NCI-H2081 (cell line): ENCODE data around the gene HMOX2.

Experiments used
- DNase-seq, 2 experiments: peaks; one replicate each; lab custom pipeline; 2025; lab: John Stamatoyannopoulos, UW

The HMOX2 gene

DNA sequence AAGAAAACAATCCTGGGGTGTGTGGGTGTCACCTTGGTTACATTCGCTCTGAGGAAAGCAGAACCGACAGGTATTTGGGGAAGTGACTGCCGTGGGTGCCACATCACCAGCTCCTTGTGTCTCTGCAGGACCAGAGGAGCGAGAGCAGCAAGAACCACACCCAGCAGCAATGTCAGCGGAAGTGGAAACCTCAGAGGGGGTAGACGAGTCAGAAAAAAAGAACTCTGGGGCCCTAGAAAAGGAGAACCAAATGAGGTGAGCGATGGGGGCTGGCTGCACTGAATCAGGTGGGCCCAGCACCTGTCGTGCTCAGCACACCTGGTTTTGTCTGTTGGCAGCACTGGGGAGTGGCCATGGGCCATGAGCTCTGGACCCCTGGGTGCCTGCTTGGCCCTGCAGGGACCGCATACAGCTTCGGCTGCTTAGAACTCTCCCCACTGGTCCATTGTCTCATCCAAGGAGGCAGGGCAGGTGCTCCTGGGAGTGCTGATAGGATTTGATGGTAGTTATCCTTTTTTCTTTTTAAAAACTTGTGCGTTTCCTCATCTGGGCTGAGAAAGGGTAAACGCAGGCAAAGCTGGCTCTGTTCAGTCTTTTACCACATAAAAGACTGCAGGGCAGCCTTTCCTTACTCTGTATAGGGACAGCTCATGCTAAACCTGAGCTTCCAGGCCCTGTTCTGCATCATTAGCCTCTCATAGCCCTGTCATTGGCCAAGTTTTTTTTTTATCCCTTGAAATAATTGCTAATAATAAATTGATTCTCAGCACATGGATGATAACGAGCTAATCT is 29.4 kb downstream of the HMOX2 start:
- no peak for DNase-seq

DNA sequence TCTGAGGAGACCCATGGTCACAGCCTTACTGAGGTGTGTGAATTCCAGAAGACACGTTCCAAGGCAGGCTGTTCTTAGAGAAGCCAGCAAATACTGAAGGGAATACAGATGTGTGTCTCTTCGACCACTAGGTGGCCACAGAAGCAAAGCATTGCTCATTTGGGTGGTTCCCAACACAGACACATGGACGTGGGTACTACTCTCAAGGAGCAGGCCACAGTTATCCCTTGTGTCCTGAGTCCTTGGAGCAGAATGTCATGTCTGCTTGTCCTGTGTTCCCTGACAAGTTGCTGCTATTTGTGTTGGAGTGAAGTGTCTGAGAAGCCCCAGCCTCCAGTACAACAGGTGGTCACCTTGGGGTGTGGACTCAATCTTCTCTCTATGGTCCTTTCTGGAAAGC is 30.3 kb downstream of the HMOX2 start:
- DNase-seq, result peak; percentile 50 to 68

DNA sequence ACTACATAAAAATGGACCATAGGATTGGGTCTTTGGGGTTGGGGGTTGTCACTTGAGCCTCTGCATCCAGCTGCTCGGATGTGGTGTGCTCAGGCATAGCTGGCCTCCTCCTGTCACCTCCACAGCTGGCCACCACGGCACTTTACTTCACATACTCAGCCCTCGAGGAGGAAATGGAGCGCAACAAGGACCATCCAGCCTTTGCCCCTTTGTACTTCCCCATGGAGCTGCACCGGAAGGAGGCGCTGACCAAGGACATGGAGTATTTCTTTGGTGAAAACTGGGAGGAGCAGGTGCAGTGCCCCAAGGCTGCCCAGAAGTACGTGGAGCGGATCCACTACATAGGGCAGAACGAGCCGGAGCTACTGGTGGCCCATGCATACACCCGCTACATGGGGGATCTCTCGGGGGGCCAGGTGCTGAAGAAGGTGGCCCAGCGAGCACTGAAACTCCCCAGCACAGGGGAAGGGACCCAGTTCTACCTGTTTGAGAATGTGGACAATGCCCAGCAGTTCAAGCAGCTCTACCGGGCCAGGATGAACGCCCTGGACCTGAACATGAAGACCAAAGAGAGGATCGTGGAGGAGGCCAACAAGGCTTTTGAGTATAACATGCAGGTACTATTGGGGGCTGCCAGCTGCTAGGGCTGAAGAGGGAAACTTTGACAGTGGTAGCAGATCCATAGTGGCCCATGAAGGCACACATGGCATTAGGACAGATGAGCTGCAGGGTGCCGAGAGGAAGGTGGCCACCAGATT is 31.6 kb downstream of the HMOX2 start:
- DNase-seq, result no peak

DNA sequence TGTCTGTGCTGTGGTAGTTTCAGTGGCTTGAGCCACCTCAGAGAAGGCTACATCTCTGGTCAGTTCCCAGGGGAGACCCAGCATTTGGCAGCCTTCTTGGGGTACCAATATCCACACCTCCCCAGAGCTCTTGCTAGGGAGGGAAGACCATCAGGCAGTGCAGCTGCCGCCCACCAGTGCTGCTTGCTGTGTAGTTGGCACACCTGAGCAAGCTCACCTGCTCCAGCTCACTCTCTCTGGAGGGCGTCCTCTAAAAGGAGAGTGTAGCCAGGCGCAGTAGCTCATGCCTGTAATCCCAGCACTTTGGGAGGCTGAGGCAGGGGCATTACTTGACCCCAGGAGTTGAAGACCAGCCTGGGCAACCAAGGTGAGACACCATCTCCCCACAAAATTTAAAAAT is 32.6 kb downstream of the HMOX2 start:
- DNase-seq, result no peak

DNA sequence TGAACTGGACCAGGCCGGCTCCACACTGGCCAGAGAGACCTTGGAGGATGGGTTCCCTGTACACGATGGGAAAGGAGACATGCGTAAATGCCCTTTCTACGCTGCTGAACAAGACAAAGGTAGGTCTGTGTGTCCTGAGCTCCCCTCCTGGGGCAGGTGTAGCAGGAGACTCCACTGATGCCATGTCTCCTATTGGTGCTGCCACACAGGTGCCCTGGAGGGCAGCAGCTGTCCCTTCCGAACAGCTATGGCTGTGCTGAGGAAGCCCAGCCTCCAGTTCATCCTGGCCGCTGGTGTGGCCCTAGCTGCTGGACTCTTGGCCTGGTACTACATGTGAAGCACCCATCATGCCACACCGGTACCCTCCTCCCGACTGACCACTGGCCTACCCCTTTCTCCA is 33.2 kb downstream of the HMOX2 start:
- no peak for DNase-seq

DNA sequence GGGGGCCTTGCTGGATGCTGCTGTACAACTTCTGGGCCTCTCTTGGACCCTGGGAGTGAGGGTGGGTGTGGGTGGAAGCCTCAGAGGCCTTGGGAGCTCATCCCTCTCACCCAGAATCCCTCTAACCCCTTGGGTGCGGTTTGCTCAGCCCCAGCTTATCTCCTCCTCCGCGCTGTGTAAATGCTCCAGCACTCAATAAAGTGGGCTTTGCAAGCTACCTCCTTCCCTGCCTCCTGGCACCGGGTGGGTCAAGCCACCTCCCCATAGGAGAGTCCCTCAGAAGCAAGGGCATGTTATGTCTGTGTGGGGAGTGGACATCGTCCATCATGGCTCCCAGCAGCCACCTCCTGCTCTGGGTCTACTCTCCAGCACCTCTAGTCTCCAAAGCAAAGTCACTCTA is 33.9 kb downstream of the HMOX2 start:
- DNase-seq, result no peak

DNA sequence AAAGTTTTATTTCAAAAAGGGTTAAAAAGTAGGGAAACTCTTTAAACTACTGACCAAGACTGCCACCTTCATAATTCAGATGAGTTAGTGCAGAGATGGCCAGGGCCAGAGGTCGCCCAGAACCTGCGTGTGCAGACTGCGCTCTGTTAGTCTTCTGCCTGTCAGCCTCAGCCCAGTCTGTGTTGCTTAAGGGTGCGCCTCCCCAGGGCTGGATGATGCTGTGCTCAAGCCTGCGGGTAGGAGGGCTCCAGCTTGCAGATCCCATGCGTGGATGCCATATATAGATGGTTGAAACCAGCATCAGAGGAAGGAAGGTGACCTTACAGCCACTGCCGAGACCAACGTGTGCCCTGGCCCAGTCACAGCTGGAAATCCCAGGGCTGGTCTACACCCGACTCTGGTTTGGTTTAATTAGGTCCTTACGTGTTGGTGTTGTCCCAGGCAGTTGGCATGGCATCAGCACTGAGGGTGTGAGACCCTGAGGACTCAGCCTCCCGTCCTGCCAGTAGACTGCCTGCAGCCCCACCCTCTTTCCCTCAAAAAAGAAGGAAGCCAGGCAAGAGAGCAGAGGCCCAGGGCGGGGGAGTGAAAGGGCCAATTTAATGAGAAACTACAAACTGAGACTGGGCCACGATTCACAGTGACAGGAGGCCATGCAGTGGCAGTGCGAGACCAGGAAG is 34.7 kb downstream of the HMOX2 start:
- DNase-seq, result no peak

DNA sequence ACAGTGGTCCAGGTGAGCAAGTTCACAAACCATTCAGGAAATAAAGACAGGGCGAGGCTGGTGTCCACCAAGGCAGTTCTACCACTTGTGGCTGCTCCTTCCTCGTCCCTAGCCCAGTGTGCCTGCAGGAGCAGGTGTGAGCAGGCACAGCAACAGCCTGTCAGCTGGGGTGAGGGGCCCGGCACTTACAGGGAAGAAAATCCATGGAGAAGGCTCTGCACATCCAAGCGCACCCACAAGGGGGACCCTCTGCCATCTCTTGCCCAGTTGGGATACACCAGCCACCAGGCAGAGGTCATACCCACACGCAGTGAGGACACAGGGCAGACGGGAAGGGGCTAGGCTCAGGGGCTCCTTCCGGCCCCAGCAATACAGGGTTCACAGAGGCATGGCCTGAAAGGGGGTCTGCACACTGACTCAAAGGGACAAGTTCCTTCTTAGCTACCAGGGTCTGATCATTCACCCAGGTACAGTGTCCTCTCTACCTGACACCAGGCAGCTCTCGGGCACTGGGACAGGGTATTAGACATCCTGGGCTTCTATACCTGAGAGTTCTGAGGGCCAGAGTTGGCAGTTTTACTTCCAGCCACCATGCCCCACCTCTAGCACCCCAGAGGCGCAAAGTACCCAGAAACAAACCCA is 35.4 kb downstream of the HMOX2 start:
- DNase-seq, result peak; percentile 27 to 44

DNA sequence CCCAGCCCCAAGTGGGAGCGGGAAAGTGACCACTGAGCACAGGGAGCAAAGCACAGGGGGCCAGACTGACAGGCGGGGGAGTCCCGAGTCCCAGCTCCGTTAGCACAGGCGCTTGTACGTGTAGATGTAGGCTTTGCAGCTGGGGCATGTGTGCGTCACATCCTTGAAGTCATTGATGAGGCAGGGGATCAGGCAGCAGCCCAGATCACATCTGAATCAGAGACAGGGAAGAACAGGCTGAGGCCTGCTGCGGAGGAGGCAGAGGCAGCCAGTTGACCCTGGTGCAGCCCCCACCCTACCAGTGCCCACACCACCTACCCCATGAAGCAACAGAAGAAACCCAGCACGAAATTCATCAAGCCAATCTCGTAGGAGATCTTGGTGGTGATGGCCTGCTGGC is 36.3 kb downstream of the HMOX2 start:
- DNase-seq, result no peak

DNA sequence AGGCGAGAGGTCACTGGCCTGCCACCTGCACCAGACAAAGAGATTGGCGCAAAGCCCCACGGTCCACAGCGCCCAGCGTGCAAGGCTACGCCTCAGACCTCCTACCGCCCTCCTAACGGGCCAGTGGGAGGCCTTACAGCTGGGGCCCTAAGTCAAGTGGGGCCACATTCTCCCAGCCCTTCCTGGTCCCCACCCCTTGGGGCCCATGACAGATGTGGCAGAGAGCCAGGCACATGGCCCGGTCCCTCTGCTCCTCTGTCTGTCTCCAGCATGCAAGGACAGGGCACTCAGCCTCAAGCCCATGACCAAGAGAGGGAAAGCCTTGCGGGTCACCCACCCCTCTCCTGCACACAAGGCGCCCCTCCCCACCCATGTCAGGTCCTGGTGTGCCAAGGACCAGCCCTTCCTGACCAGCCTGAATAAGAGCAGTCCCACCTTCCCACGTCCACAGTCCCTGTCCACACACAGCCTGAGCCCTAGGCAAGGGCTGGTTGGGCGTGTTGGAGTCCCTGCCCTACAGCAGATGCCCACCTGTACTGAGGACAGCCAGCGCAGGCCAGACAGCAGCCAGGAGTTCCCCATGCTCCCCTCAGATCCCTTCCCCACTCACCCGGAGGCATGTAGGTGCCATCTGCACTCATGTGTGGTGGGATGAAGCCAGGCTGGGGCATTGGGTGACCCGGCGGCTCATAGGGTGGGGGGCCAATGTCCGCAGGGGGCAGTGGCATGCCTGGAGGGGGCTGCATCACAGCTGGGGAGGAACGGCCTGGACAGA is 37.1 kb downstream of the HMOX2 start:
- no peak for DNase-seq

DNA sequence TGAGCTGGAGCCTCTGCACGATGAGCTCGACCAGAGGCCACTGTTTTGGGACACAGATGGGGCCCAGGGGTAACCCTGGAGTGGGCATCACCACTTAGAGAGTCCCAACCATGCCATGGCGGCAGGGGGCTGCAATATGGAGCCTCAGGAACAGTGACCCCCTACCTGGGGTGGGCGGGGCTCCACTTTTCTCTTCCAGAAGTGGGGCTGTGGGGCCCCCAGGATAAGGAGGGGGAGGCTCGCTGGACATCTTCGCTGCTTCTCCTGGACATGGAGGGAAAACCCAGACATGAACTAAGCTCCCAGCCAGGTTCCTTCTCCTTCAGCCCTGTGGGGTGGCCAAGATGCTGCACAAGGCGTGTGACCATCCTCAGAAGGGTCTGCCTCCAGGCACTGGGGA is 37.7 kb downstream of the HMOX2 start:
- no peak for DNase-seq

DNA sequence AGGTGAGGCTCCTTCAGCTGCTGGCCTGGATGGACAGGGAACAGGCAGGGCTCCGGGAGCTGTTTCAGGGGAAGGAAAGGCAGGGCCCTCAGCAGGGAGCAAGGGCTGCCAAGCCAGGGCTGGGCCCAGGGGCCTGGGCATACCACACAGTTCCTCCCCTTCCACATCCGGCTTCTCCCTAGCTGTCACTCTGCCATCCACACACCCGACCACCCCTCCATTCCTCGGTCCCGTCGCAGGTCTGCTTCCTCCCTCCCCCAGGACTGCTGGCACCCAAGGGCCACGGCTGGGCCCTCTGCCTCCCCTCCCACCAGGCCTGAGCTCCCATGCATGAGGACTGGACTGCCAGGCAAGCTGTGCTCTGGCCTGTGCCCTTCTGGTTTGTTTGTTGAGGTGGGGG is 38.4 kb downstream of the HMOX2 start:
- DNase-seq, result no peak

DNA sequence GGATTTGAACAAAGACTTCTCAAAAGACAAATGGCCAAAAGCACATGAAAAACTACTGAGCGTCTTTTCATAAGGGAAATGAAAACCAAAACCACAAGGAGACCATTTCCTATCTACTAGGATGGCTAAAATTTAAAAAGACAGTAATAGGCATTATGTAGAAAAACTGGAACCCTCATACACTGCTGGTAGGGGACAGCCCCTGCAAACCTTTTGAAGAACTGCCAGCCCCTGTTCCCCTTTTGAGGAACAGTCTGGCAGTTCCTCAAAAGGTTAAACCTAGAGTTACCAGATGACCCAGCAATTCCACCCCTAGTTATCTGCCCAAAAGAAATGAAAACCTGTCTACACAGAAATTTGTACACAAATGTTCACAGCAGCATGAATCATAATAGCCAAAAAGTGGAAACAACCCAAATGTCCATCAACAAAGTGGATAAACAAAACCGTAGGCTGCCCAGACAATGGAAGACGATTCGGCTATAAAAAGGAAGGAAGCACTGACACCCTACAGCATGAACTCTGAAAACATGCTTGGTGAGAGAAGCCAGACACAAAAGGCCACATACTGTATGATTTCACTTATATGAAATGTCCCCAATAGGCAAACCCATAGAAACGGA is 39.5 kb downstream of the HMOX2 start:
- DNase-seq, result no peak

DNA sequence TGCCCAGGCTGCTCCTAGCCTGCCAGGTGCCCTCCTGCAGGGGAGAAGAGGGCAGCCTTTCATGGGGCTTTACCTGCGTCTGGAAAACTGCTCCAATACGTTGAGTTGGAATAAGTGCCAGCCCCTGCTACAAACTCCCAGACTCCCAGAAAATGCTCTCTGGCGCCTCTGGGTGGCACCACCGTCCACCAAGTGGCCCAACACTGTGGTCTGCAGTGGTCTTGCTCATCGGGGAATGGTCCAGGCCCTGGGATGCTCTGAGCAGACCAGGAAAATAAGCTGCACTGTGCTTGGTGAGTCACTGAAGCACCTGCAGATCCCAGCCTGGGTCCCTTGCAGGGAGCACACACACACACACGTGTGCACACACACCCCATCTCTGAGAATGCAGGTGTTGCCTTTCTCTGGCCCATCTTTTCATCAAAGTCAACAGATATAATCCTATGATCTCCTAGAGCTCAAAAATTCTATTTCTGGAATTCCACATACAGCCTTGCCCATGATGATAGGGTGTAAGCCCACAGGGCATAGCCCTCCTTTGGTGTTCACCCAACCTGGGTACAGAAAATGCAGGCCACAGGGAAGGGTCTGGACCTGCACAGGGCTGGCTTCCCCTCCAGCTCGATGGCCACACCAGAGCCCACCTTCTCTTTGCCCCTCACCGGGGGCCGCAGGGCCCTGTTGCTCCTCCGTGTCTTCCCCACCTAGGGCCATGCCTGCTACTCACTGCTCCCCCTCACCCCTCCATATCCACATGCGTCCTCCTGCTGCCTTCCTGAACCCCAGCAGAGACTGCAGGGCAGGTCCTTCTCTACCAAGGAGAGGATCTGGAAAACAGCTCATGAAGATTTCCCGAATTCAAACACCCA is 41.8 kb downstream of the HMOX2 start:
- peak; percentile 32 to 39 for DNase-seq

DNA sequence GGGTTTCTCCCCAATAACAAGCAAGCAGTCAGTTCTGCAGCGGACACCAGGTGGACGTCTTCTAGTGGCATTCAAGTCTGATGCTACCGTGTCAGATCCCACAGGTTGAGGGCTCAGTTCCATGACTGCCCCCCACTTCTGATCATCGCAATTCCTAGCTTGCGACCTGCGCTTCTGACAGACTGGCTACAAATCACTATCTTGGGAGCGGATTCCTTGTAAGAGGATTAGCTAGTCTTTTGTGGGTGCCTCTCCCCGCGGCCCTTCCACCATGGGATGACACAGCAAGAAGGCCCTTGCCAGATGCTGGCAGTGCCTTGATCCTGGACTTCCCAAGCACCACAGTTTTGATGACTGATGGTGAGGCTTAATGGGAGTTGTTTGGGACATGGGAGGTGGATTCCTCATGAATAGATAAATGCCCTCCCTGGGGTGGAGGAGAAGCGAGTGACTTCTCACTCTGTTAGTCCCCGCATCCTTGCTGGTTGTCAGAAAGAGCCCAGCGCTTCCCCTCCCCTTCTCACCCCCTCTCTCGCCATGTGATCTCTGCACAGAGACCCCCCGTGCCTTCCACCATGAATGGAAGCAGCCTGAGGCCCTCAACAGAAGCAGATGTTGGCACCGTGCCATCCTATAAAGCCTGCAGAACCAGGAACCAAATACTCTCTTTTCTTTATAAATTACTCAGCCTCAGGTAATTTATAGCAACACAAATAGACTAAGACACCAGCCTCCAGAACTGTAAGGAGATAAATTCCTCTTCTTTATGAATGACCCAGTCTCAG is 43.3 kb downstream of the HMOX2 start:
- no peak for DNase-seq

DNA sequence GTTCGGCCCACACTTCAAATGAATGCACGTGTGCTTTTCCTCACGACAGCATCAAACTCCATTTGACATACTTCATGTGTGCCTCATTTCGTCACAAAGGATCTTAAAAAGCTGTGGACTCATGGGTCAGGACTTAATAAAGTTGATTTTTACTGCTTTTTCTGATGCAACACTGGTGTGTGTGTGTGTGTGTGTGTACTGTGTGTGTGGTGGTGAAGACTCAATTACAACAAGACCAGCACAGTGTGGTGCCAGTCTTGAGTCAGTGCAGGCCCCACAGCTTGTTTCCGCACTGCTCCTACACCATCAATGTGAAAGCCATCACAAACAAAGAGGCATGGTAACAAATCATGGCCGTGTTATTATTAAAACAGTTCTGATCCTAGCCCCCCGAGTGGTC is 44.7 kb downstream of the HMOX2 start:
- DNase-seq, result no peak

DNA sequence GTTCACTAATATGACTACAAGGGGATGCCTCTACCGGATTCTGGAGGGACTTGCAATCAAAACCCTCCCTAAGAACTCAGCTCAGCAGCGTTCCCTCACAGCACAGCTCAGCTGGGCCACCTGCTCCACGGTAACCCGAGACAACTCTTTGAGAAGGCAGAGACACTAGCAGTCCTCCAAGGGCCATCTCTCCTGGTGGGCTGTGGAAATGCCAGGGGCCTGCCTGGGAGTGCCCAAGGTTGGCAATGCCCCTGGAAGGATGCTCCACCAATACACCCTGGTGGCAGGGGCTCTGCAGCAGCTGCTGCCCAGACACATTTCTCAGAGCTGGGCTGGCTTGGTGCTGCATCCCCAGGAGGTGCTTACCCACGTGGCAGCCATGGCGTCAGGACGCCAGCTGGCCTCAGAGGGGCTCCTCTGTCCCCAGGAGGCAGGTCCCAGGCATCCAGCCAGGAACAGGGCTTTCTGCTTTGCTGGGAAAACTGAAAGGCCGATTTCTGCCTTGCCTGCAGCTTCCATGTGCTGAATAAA is 45.9 kb downstream of the HMOX2 start:
- DNase-seq, result peak; percentile 88 to 94

DNA sequence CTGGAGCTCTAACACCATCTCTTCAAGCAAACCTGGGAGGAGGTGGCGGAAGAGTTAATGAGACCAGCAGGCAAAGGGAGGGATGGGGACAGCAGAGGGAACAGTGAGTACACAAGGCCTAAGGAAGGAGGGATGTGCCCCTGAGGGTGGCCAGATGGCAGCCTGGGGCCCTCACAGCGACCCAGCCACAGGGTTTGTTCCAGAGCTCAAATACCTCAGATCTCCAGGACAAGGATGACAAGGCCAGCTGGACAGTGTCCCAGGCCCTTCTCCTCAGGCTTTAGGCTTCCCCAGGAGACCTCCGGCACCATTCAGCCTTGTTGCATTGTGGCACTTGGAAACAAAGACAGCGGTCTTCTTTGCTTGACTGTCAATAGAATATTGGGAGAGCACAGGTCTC is 47.5 kb downstream of the HMOX2 start:
- no peak for DNase-seq

DNA sequence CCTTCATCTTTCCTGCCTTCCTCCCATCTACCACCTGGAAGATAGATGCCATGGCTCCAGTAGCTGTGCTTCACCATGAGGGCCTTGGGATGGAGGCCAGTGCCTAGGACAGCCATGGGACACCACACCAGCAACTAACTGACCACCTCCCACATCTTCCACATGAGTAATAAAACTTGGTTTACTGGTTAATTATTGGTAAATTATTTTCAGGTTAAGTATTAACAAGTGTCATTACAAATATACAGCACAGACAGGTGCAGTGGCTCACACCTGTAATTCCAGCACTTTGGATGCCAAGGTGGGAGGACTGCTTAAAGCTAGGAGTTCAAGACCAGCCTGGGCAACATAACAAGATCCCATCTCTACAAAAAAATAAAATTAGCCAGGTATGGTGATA is 48.4 kb downstream of the HMOX2 start:
- DNase-seq, result no peak
